Keratinocyte (primary cell): Measurements from ENCODE around the gene MRPS27. TPM values are rescaled to one million over a fixed set of nuclear protein-coding genes. Genes with fewer than 3 reads are reported as not detected.

Experiments used
- DNase-seq: peaks from one replicate; pipeline ENCODE4 v3.0.0-alpha.2; 2011; ENCODE audit warnings: low read depth, missing footprints, low spot score
- FAIRE-seq: peaks from 2 replicates; lab custom pipeline; 2011; peaks lifted over from hg19 to GRCh38; lab: Jason Lieb, UNC
- H2AFZ ChIP-seq: 2 replicates; pipeline ENCODE4 v1.6.0; 2012; ENCODE audit warnings: low read length, control low read depth, inconsistent platforms; ENCODE audit not compliant: control insufficient read depth
- H3K27ac ChIP-seq: 2 replicates; pipeline ENCODE4 v1.5.1; 2011; ENCODE audit warnings: low read length; ENCODE audit not compliant: control insufficient read depth, insufficient read depth
- H3K27me3 ChIP-seq: 3 replicates; pipeline ENCODE4 v1.6.0; 2011; ENCODE audit warnings: low read length; ENCODE audit not compliant: control insufficient read depth, insufficient read depth; ENCODE audit errors: extremely low read depth
- H3K36me3 ChIP-seq, 2 experiments: 2 replicates in 1 of 2; 3 replicates in 1 of 2; pipeline ENCODE4 v1.5.1; 2011; ENCODE audit warnings: low read length in 2 of 2, mild to moderate bottlenecking in 1 of 2; ENCODE audit not compliant: control insufficient read depth in 2 of 2, insufficient read depth in 2 of 2; ENCODE audit errors: extremely low read depth in 1 of 2
- H3K4me1 ChIP-seq: 3 replicates; pipeline ENCODE4 v1.5.1; 2011; ENCODE audit warnings: low read length; ENCODE audit not compliant: control insufficient read depth, insufficient read depth; ENCODE audit errors: extremely low read depth
- H3K4me2 ChIP-seq: 3 replicates; pipeline ENCODE4 v1.6.0; 2011; ENCODE audit warnings: low read depth, low read length; ENCODE audit not compliant: control insufficient read depth, insufficient read depth; ENCODE audit errors: extremely low read depth
- H3K4me3 ChIP-seq, 3 experiments: fragments of 200-600 bp in 1 of 3; sonication (generic) in 1 of 3; 2 replicates in 2 of 3; 3 replicates in 1 of 3; pipeline ENCODE4 v1.5.1; 2011 to 2016; ENCODE audit warnings: low read length in 3 of 3, mild to moderate bottlenecking in 3 of 3, control low read depth in 2 of 3, inconsistent platforms in 1 of 3, low read depth in 1 of 3, mixed read lengths in 1 of 3, mixed run types in 1 of 3, moderate library complexity in 1 of 3; ENCODE audit not compliant: control insufficient read depth in 2 of 3, insufficient read depth in 2 of 3; ENCODE audit errors: extremely low read depth in 1 of 3
- H3K79me2 ChIP-seq: 2 replicates; pipeline ENCODE4 v1.6.0; 2012; ENCODE audit warnings: low read length; ENCODE audit not compliant: control insufficient read depth, insufficient read depth
- H3K9ac ChIP-seq: 3 replicates; pipeline ENCODE4 v1.6.0; 2011; ENCODE audit warnings: low read length; ENCODE audit not compliant: control insufficient read depth, insufficient read depth; ENCODE audit errors: extremely low read depth
- H3K9me1 ChIP-seq: 3 replicates; pipeline ENCODE4 v1.6.0; 2011; ENCODE audit warnings: low read length; ENCODE audit not compliant: control insufficient read depth, insufficient read depth; ENCODE audit errors: extremely low read depth
- H3K9me3 ChIP-seq: 2 replicates; pipeline ENCODE4 v1.5.1; 2012; ENCODE audit warnings: low read depth, low read length; ENCODE audit not compliant: control insufficient read depth
- H4K20me1 ChIP-seq: 3 replicates; pipeline ENCODE4 v1.6.0; 2011; ENCODE audit warnings: low read length; ENCODE audit not compliant: control insufficient read depth, insufficient read depth; ENCODE audit errors: extremely low read depth
- CTCF ChIP-seq, 3 experiments: IDR thresholded peaks in 1 of 3; conservative IDR thresholded peaks in 1 of 3; optimal IDR thresholded peaks in 1 of 3; 2 replicates in 2 of 3; 3 replicates in 1 of 3; pipeline versions ENCODE3 to v1.5.1; 2011; ENCODE audit warnings: low read length in 3 of 3, mild to moderate bottlenecking in 3 of 3, moderate library complexity in 2 of 3, control low read depth in 1 of 3, inconsistent platforms in 1 of 3; ENCODE audit not compliant: insufficient read depth in 2 of 3; ENCODE audit errors: extremely low read depth in 1 of 3
- EZH2 ChIP-seq: IDR thresholded peaks from one replicate; pipeline ENCODE4 v1.6.1; 2012; ENCODE audit warnings: inconsistent platforms, mild to moderate bottlenecking, low read length, moderate library complexity
- dilution Hi-C: fragments of 300-500 bp; cut with MboI; formaldehyde crosslinking; loops from one replicate; pipeline ENCODE4 v1.7.0; 2020; ENCODE audit warnings: low sequenced_read_pairs; ENCODE audit not compliant: extremely low pct_ligation_motif_present
- polyA plus RNA-seq, 5 experiments: library from polyadenylated mRNA; depleted of rRNA in 3 of 5; stranded (reverse) in 3 of 5; stranded (forward) in 1 of 5; unstranded in 1 of 5; fragments of >200 nt; gene quantifications; 1 replicate in 1 of 5; 2 replicates in 3 of 5; 3 replicates in 1 of 5; pipeline versions ENCODE4 v1.2.1 to v1.2.3, GENCODE V29; 2011 to 2012; ENCODE audit warnings: missing spikeins in 2 of 5, low read depth in 1 of 5, low replicate concordance in 1 of 5

Gene MRPS27
- polyA plus RNA-seq, 1 donor (not counting 4 experiments of a cell fraction or from before 2014, with no cell fraction given): 98.7 TPM

- H3K9me1 ChIP-seq: peaks cover 4% of the 10 kb centered on the region
- no peak for DNase-seq
- H3K4me2 ChIP-seq: no peak overlapping the region
- no peak overlapping the region for H3K9ac ChIP-seq
- no peaks in the 10 kb centered on the region for H3K9me3 ChIP-seq
- TF ChIP-seq EZH2 (no peak), CTCF (optimal IDR thresholded peaks at IDR 0.05 in 1 of 3, IDR thresholded peaks at IDR 0.05 in 1 of 3, conservative IDR thresholded peaks at IDR 0.05 in 1 of 3; ENCODE audit: extremely low read depth in 1 of 3, insufficient read depth in 2 of 3, low read length in 3 of 3) (no peak)
- H3K4me1 ChIP-seq: peaks cover 38% of the 10 kb centered on the region
- no peak overlapping the region for H3K27ac ChIP-seq
- no peaks in the 10 kb centered on the region for H3K79me2 ChIP-seq
- no peaks in the 10 kb centered on the region for H4K20me1 ChIP-seq
- no peak overlapping the region for H3K4me3 ChIP-seq
- H3K36me3 ChIP-seq: peaks cover 1 to 7% of the 10 kb centered on the region in 2 experiments
- no peak for FAIRE-seq
- H2AFZ ChIP-seq: no peak overlapping the region
- no peaks in the 10 kb centered on the region for H3K27me3 ChIP-seq
- dilution Hi-C loops: no loop called here
These were observed 84.3 kb downstream of the MRPS27 start for GRCh38 chr5:72235725-72236124.

DNA sequence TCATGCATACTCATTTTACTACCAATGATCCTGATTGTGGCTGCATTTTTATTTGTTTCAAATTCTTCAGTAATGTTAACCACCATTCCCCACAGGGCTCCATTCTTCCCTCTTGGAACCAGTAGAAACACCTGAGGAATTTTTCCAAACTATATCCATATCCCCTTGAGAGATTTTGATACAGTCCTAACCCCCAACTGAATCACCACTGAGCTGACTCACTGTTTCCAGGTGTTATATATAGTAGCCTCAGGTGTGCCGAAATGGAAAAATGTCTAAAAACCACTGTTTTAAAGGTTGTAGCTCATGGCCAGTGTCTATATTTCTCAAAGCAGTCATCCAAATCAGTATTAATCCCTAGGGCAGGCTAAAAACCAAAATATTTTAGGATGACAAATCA is 85.2 kb downstream of the MRPS27 start:
- H3K27ac ChIP-seq: peak overlapping the region; percentile 85
- H3K27me3 ChIP-seq: no peaks in the 10 kb centered on the region
- no peak for TF ChIP-seq EZH2
- no peak for TF ChIP-seq CTCF (optimal IDR thresholded peaks at IDR 0.05 in 1 of 3, IDR thresholded peaks at IDR 0.05 in 1 of 3, conservative IDR thresholded peaks at IDR 0.05 in 1 of 3; ENCODE audit: extremely low read depth in 1 of 3, insufficient read depth in 2 of 3, low read length in 3 of 3)
- H3K4me2 ChIP-seq: peak overlapping the region; percentile 66
- peaks cover 38% of the 10 kb centered on the region for H3K4me1 ChIP-seq
- no peaks in the 10 kb centered on the region for H3K9me3 ChIP-seq
- H2AFZ ChIP-seq: no peak overlapping the region
- FAIRE-seq: peak; percentile 5
- no peaks in the 10 kb centered on the region for H4K20me1 ChIP-seq
- peak overlapping the region; percentile 42 for H3K9ac ChIP-seq
- H3K36me3 ChIP-seq: peaks cover 1 to 9% of the 10 kb centered on the region in 2 experiments
- peaks cover 4% of the 10 kb centered on the region for H3K9me1 ChIP-seq
- DNase-seq: no peak
- peak overlapping the region in 1 of 3 experiments; percentile 7 for H3K4me3 ChIP-seq
- dilution Hi-C loops: no loop called here
- no peaks in the 10 kb centered on the region for H3K79me2 ChIP-seq
